Fibroblast of pulmonary artery (primary cell): ENCODE measurements around the gene ZFAND3.
A peak's percentile ranks its signal among the peaks of the same experiment; 100 is the strongest.

Source experiments
- DNase-seq: peaks from one replicate; pipeline ENCODE4 v3.0.0-alpha.2; 2010; ENCODE audit warnings: low read depth
- H3K4me3 ChIP-seq: replicated peaks from 2 replicates; pipeline ENCODE4 v1.5.1; 2011; ENCODE audit warnings: low read depth, mild to moderate bottlenecking, control low read depth, low read length, moderate library complexity
- TF ChIP-seq, protein P1 (sequence below): IDR thresholded peaks from 2 replicates; pipeline ENCODE4 v1.5.1; 2011; ENCODE audit warnings: mild to moderate bottlenecking, control low read depth, low read length, inconsistent platforms; ENCODE audit errors: missing control alignments

The ZFAND3 gene

GRCh38 chr6:37983720-37984501 is 164.4 kb downstream of the ZFAND3 start:
- no peak for DNase-seq
- TF ChIP-seq, protein P1, sequence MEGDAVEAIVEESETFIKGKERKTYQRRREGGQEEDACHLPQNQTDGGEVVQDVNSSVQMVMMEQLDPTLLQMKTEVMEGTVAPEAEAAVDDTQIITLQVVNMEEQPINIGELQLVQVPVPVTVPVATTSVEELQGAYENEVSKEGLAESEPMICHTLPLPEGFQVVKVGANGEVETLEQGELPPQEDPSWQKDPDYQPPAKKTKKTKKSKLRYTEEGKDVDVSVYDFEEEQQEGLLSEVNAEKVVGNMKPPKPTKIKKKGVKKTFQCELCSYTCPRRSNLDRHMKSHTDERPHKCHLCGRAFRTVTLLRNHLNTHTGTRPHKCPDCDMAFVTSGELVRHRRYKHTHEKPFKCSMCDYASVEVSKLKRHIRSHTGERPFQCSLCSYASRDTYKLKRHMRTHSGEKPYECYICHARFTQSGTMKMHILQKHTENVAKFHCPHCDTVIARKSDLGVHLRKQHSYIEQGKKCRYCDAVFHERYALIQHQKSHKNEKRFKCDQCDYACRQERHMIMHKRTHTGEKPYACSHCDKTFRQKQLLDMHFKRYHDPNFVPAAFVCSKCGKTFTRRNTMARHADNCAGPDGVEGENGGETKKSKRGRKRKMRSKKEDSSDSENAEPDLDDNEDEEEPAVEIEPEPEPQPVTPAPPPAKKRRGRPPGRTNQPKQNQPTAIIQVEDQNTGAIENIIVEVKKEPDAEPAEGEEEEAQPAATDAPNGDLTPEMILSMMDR, result no peak
- no peak overlapping the region for H3K4me3 ChIP-seq

DNA sequence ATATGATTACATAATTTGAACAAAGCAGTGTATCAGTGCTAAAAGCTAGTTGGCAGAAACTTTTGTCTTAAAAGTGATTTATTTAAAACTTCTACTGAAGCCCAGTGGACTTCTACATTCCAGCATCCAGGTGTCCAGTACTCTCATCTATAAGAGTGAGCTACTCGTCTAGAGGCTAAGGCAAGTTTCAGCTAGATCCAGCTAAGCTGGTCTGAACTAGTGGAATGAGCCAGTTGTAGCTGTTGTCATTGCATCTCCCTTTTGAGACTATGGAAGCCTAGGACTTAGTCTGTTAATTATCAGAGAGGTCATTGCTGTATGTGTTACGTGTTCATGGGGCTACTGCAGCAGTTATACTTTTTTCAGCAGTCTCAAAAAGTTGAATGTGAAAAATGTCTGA is 165.1 kb downstream of the ZFAND3 start:
- no peak for DNase-seq
- TF ChIP-seq, protein P1, result no peak
- no peak overlapping the region for H3K4me3 ChIP-seq

GRCh38 chr6:37985355-37985754 is 165.8 kb downstream of the ZFAND3 start:
- TF ChIP-seq, protein P1, result no peak
- H3K4me3 ChIP-seq, result no peak overlapping the region
- no peak for DNase-seq

- TF ChIP-seq, protein P1, result no peak
- H3K4me3 ChIP-seq, result no peak overlapping the region
- DNase-seq, result peak; percentile 52
Observed at GRCh38 chr6:37987018-37987417, 167.5 kb downstream of the ZFAND3 start.

GRCh38 chr6:37987559-37987958 is 168.0 kb downstream of the ZFAND3 start:
- TF ChIP-seq, protein P1, result no peak
- no peak for DNase-seq
- H3K4me3 ChIP-seq, result no peak overlapping the region

- H3K4me3 ChIP-seq, result no peak overlapping the region
- peak; percentile 53 for DNase-seq
- TF ChIP-seq, protein P1, result no peak
Observed at GRCh38 chr6:37988127-37988526, 168.6 kb downstream of the ZFAND3 start.

DNA sequence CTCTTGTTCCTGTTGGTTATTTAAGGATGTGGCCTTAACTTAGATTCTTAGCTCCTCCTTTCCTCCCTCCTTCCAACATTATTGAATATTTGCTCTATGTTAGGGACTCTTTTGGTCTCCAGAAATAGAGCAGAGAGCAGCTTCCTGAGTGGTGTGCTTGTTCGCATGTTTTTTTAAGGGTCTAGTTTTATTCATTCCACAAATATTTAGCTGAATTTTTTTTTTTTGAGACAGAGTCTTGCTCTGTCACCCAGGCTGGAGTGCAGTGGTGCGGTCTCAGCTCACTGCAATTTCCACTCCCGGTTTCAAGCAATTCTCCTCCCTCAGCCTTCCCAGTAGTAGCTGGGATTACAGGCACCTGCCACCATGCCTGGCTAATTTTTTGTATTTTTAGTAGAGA is 169.2 kb downstream of the ZFAND3 start:
- DNase-seq, result no peak

More for the DNA sequence above, 169.2 kb downstream of the ZFAND3 start:
- H3K4me3 ChIP-seq, result no peak overlapping the region
- TF ChIP-seq, protein P1, result no peak
